GM23338 (cell line): ENCODE data around the gene GABARAP. TPM values are rescaled to one million over a fixed set of nuclear protein-coding genes. Genes with fewer than 3 reads are reported as not detected.

Source experiments
- ATAC-seq: fragments of 200-7000 bp; cut with Tn5 transposase; 3 replicates; pipeline ENCODE4 v1.9.1; 2020
- DNase-seq: peaks from one replicate; pipeline ENCODE4 v3.0.0-alpha.2; 2015; ENCODE audit warnings: low spot score
- H2AFZ ChIP-seq: fragments of 200-600 bp; sonication (generic); 2 replicates; pipeline ENCODE4 v1.8.0; 2016; ENCODE audit warnings: antibody characterized with exemption, mild to moderate bottlenecking, moderate library complexity
- H3F3A ChIP-seq: fragments of 200-600 bp; sonication (generic); replicated peaks from 2 replicates; pipeline ENCODE4 v1.8.0; 2017; ENCODE audit warnings: antibody characterized with exemption, mixed run types, low read depth
- H3K27ac ChIP-seq: fragments of 200-600 bp; sonication (generic); 2 replicates; pipeline ENCODE4 v1.6.1; 2016; ENCODE audit warnings: low read depth
- H3K27me3 ChIP-seq: fragments of 200-600 bp; sonication (generic); 2 replicates; pipeline ENCODE4 v1.8.0; 2016; ENCODE audit warnings: mild to moderate bottlenecking, mixed run types, moderate library complexity; ENCODE audit not compliant: insufficient read depth
- H3K36me3 ChIP-seq: fragments of 200-600 bp; sonication (generic); 2 replicates; pipeline ENCODE4 v1.8.0; 2016; ENCODE audit warnings: mild to moderate bottlenecking; ENCODE audit not compliant: insufficient read depth
- H3K4me1 ChIP-seq: fragments of 200-600 bp; sonication (generic); 2 replicates; pipeline ENCODE4 v1.8.0; 2016; ENCODE audit warnings: mild to moderate bottlenecking, moderate library complexity; ENCODE audit not compliant: insufficient read depth
- H3K4me2 ChIP-seq: fragments of 200-600 bp; sonication (generic); 2 replicates; pipeline ENCODE4 v1.7.1; 2017; ENCODE audit warnings: mixed run types
- H3K4me3 ChIP-seq: fragments of 200-600 bp; sonication (generic); 2 replicates; pipeline ENCODE4 v1.6.1; 2016; ENCODE audit warnings: mixed run types
- H3K79me2 ChIP-seq: fragments of 200-600 bp; sonication (generic); replicated peaks from 2 replicates; pipeline ENCODE4 v1.8.0; 2017; ENCODE audit warnings: mild to moderate bottlenecking; ENCODE audit not compliant: insufficient read depth
- H3K9me2 ChIP-seq: fragments of 200-600 bp; sonication (generic); 2 replicates; pipeline ENCODE4 v1.8.0; 2017; ENCODE audit not compliant: insufficient read depth
- H4K20me1 ChIP-seq: fragments of 200-600 bp; sonication (generic); replicated peaks from 2 replicates; pipeline ENCODE4 v1.8.0; 2017; ENCODE audit warnings: mild to moderate bottlenecking; ENCODE audit not compliant: insufficient read depth
- H3K27ac Mint-ChIP-seq: 2 replicates; pipeline ENCODE4 v1.8.0; 2020; ENCODE audit warnings: inconsistent platforms, mild to moderate bottlenecking, moderate library complexity, mixed read lengths
- H3K27me3 Mint-ChIP-seq: 3 replicates; pipeline ENCODE4 v1.8.0; 2022; ENCODE audit warnings: low read depth, mild to moderate bottlenecking, moderate library complexity, mixed read lengths, inconsistent platforms; ENCODE audit not compliant: insufficient read depth, poor library complexity
- H3K36me3 Mint-ChIP-seq: 3 replicates; pipeline ENCODE4 v1.8.0; 2021; ENCODE audit warnings: low read depth, mild to moderate bottlenecking, inconsistent platforms, moderate library complexity, mixed read lengths
- H3K4me1 Mint-ChIP-seq: 3 replicates; pipeline ENCODE4 v1.8.0; 2020; ENCODE audit warnings: mild to moderate bottlenecking, inconsistent platforms, mixed read lengths
- H3K4me3 Mint-ChIP-seq: 3 replicates; pipeline ENCODE4 v1.8.0; 2021; ENCODE audit warnings: moderate library complexity, mild to moderate bottlenecking, inconsistent platforms, mixed read lengths
- H3K9me3 Mint-ChIP-seq: 3 replicates; pipeline ENCODE4 v1.8.0; 2020; ENCODE audit warnings: moderate library complexity, mild to moderate bottlenecking, inconsistent platforms, mixed read lengths
- CREB1 ChIP-seq: fragments of 250-450 bp; sonication (Bioruptor Pico); IDR thresholded peaks from 2 replicates; pipeline ENCODE4 v1.5.0; 2020; ENCODE audit warnings: low read depth, mild to moderate bottlenecking, moderate library complexity
- CTCF ChIP-seq, 2 experiments: fragments of 200-600 bp in 1 of 2; sonication (generic) in 1 of 2; conservative IDR thresholded peaks; 2 replicates each; pipeline versions ENCODE4 v1.5.1 to v1.6.1; 2016 to 2017; ENCODE audit warnings: antibody characterized with exemption in 2 of 2, low read depth in 2 of 2, mild to moderate bottlenecking in 2 of 2, moderate library complexity in 1 of 2
- ETS1 ChIP-seq: IDR thresholded peaks from 2 replicates; pipeline ENCODE4 v1.6.1; 2016; ENCODE audit warnings: antibody characterized with exemption
- EZH2 ChIP-seq: fragments of 200-600 bp; sonication (generic); IDR thresholded peaks from one replicate; pipeline ENCODE4 v1.8.0; 2017; ENCODE audit warnings: antibody characterized with exemption, mild to moderate bottlenecking, low read depth; ENCODE audit not compliant: unreplicated experiment
- EZH2phosphoT487 ChIP-seq: fragments of 200-600 bp; sonication (generic); IDR thresholded peaks from one replicate; pipeline ENCODE4 v1.8.1; 2018; ENCODE audit warnings: antibody characterized with exemption; ENCODE audit not compliant: unreplicated experiment
- JUNB ChIP-seq: IDR thresholded peaks from one replicate; pipeline ENCODE4 v1.6.1; 2016; ENCODE audit warnings: antibody characterized with exemption; ENCODE audit not compliant: unreplicated experiment
- NANOG ChIP-seq: IDR thresholded peaks from 2 replicates; pipeline ENCODE4 v1.6.1; 2016; ENCODE audit warnings: antibody characterized with exemption, borderline replicate concordance
- POLR2AphosphoS5 ChIP-seq: IDR thresholded peaks from 2 replicates; pipeline ENCODE4 v1.6.1; 2016; ENCODE audit warnings: antibody characterized with exemption, low read depth
- REST ChIP-seq: IDR thresholded peaks from one replicate; pipeline ENCODE4 v1.6.1; 2018; ENCODE audit warnings: antibody characterized with exemption; ENCODE audit not compliant: unreplicated experiment
- STAT1 ChIP-seq: IDR thresholded peaks from one replicate; pipeline ENCODE4 v1.6.1; 2016; ENCODE audit warnings: antibody characterized with exemption; ENCODE audit not compliant: unreplicated experiment
- ZNF114 ChIP-seq: fragments of 250-450 bp; sonication (Bioruptor Pico); IDR thresholded peaks from 2 replicates; pipeline ENCODE4 v1.5.0; 2020; ENCODE audit warnings: mild to moderate bottlenecking, moderate library complexity
- ZNF331 ChIP-seq: fragments of 250-450 bp; sonication (Bioruptor Pico); IDR thresholded peaks from 2 replicates; pipeline ENCODE4 v1.5.0; 2020; ENCODE audit warnings: low read depth, mild to moderate bottlenecking, moderate library complexity
- ZNF462 ChIP-seq: fragments of 250-450 bp; sonication (Bioruptor Pico); IDR thresholded peaks from 2 replicates; pipeline ENCODE4 v1.5.0; 2020; ENCODE audit warnings: mild to moderate bottlenecking, moderate library complexity
- polyA plus RNA-seq: library from polyadenylated mRNA; unstranded; fragments of >200 nt; fragmentation: Nextera tagmentation; extraction: Ambion mirVana; gene quantifications from 2 replicates; pipeline ENCODE4 v1.2.1, GENCODE V29; 2016
- total RNA-seq: library from RNA; depleted of rRNA; stranded (reverse); fragments of >200 nt; shearing (Covaris generic); gene quantifications from 2 replicates; pipeline ENCODE4 v1.2.3, GENCODE V29; 2014

Gene GABARAP
- total and polyA plus RNA-seq, 2 experiments from 2014 or later: 128 to 520 TPM

- Mint-ChIP-seq H3K36me3 (peaks cover 65% of the 10 kb centered on the region), H3K4me3 (no peak overlapping the region), H3K27me3 (peaks cover 8% of the 10 kb centered on the region), H3K4me1 (peaks cover 2% of the 10 kb centered on the region; the same call in 1 of the 3 replicates), H3K27ac (no peak overlapping the region), H3K9me3 (no peaks in the 10 kb centered on the region)
- no peak overlapping the region for H3K27ac ChIP-seq
- no peak overlapping the region for H3K4me2 ChIP-seq
- DNase-seq (no peak), ATAC-seq (no peak)
- no peaks in the 10 kb centered on the region for H3F3A ChIP-seq
- no peaks in the 10 kb centered on the region for H3K79me2 ChIP-seq
- no peaks in the 10 kb centered on the region; the same call in 1 of the 2 replicates for H4K20me1 ChIP-seq
- H2AFZ ChIP-seq: no peak overlapping the region
- peaks cover under 1% of the 10 kb centered on the region; the same call in 1 of the 2 replicates for H3K36me3 ChIP-seq
- H3K4me1 ChIP-seq: no peaks in the 10 kb centered on the region; the same call in 1 of the 2 replicates
- no peak overlapping the region for H3K4me3 ChIP-seq
- no peaks in the 10 kb centered on the region for H3K9me2 ChIP-seq
- TF ChIP-seq CREB1 (no peak), CTCF (conservative IDR thresholded peaks at IDR 0.05; ENCODE audit: low read depth in 2 of 2) (no peak), EZH2 (no peak), JUNB (no peak), ETS1 (no peak), POLR2AphosphoS5 (no peak), REST (no peak), NANOG (no peak), STAT1 (no peak), EZH2phosphoT487 (no peak), ZNF331 (CRISPR knock-in tag) (no peak), ZNF114 (no peak), ZNF462 (CRISPR knock-in tag) (no peak)
- H3K27me3 ChIP-seq: no peaks in the 10 kb centered on the region
These were observed 45.4 kb downstream of the GABARAP start for GRCh38 chr17:7196651-7197401.
